NCI-H187 treated with DMSO at 0.1 percent for 48 hours (cell line): Measurements from ENCODE around the gene SLC2A3.
"Not testable (repeated sequence)": the region's sequence is repeated elsewhere in the genome, so short reads cannot be mapped to it uniquely, and the experiment has no call there.

Source experiments
- DNase-seq: peaks from one replicate; lab custom pipeline; 2025; lab: John Stamatoyannopoulos, UW

Gene SLC2A3

DNA sequence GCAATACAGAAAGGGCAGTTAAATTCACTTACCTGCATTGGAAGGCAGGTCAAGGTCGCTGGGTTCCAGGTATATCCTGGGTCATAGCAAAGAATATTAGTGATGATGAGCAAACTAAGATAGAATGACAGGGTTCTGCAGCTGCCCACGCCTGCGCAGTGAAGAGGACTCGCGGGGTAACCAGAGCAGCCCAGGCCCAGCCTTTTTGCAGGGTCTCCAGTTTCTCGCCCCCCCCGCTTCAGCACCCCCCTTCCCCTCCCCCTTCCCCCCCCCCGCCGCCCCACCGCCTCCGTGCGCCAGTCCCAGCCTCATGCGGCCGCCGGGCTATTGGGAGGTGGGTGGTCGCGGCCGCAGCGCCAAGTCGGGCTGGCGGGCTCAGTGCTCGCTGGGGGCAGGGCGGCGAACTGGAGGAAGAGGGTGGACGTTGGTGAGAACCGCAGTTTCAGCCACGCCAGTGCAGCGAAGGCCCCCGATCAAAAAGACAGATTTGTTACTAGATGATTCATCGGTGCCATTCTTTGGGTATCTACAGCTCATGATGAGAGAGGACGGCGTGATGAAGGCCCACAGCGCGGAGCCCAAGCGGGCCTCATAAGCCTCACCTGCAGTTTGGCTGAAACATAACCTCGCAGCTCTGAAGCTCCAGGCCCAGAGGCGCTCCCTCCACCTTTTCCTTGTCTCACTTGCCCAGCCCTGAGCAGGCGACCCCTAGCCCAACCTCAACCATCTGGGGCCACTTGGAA lies 20.2 kb downstream of the SLC2A3 start:
- DNase-seq = no peak

- not testable (repeated sequence) for DNase-seq
Measured at GRCh38 chr12:7910106-7910505, 25.9 kb downstream of the SLC2A3 start.

- DNase-seq = no peak
Measured at GRCh38 chr12:7907009-7907408, 29.0 kb downstream of the SLC2A3 start.

DNA sequence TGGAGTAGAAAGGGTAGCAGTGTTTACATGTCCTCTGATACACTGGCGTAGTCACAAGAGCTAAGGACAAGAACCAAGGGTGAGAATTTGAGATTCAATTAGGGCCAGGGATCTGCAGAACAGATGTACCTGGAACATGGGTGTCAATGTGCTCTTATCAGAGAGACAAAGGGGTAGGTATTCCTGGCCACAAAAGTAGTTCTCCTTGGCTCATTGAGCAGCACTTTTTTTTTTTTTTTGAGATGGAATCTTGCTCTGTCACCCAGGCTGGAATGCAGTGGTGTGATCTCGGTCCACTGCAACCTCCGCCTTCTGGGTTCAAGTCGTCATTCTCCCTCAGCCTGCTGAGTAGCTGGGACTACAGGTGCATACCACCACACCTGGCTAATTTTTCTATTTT lies 29.7 kb downstream of the SLC2A3 start:
- not testable (repeated sequence) for DNase-seq

- DNase-seq = not testable (repeated sequence)
Measured at GRCh38 chr12:7905600-7906125, 30.3 kb downstream of the SLC2A3 start.

GRCh38 chr12:7905071-7905470 lies 30.9 kb downstream of the SLC2A3 start:
- no peak for DNase-seq

- not testable (repeated sequence) for DNase-seq
Measured at GRCh38 chr12:7902416-7902815, 33.6 kb downstream of the SLC2A3 start.

DNA sequence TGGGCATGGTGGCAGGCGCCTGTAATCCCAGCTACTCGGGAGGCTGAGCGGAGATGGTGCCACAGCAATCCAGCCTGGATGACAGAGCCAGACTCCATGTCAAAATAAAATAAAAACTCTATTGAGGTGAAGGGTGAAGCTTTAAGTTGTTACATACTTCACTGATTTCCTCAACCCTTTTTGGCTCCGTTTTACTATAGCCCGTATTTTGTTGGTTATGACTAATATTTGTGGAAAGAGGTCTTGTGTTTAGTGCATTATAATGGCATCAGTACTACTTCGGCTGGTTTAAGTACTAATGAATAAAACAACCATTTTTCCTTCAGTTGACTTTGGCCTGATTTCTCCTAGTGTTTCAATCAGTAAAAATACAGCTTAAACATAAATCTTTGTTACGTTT lies 36.2 kb downstream of the SLC2A3 start:
- no peak for DNase-seq

GRCh38 chr12:7896726-7897125 lies 39.3 kb downstream of the SLC2A3 start:
- DNase-seq = not testable (repeated sequence)

DNA sequence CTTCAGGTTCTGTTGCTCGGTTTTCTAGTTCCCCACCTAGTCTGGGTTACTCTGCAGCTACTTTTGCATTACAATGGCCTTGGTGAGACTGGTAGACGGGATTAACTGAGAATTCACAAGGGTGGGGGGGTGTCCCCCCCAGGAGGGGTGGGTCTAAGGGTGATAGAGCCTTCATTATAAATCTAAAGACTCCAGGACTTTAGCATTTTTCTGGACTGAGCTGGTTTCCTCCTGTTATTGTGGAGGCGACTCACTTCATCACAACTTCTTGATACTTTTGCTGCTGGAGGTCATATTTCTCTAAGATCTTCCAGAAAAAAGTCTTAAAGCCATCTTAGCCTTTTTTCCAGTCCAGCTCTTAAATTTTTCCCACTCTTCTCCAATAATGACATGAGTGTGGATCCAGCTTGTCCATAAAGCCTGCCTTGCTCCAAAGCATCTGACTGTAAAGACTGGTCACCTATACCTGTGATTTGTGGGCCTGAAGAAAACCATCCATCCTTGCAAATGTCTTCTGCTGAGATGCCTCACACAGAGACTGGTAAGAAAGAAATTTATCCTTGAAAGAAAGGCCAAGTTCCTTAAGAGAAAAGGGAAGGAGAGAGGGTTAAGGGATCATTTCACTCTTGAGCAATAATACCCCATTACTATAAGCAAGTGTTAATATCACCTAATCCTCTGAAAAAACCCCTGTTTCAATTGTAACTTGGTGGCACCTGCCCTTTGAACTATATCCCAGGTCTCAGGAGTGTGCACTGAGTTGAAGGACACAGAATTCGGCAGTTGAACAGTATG lies 43.6 kb downstream of the SLC2A3 start:
- no peak for DNase-seq

DNA sequence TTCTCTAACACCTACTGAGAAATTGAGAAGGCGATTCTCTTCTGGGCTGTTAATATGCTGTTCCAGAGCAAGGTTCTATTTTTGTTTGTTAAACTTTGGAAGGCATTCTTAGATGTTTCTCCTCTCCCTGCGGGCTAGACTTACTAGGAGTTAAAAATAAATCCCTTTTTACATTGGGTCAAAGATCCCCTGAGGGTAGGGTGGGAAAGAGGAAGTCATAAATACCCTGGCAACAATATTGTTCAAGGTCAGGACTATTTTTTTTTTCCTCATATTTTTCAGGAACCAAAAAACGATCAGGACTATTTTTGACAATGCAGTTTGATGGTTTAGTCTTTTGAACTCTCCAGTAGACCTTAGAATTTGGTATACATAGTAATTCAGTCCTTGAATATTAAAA lies 51.3 kb downstream of the SLC2A3 start:
- DNase-seq = no peak

GRCh38 chr12:7881736-7882120 lies 54.3 kb downstream of the SLC2A3 start:
- DNase-seq = not testable (repeated sequence)

GRCh38 chr12:7880952-7881735 lies 54.8 kb downstream of the SLC2A3 start:
- not testable (repeated sequence) for DNase-seq

- DNase-seq = no peak
Measured at GRCh38 chr12:7879246-7879645, 56.7 kb downstream of the SLC2A3 start.

GRCh38 chr12:7877420-7877819 lies 58.6 kb downstream of the SLC2A3 start:
- DNase-seq = no peak

DNA sequence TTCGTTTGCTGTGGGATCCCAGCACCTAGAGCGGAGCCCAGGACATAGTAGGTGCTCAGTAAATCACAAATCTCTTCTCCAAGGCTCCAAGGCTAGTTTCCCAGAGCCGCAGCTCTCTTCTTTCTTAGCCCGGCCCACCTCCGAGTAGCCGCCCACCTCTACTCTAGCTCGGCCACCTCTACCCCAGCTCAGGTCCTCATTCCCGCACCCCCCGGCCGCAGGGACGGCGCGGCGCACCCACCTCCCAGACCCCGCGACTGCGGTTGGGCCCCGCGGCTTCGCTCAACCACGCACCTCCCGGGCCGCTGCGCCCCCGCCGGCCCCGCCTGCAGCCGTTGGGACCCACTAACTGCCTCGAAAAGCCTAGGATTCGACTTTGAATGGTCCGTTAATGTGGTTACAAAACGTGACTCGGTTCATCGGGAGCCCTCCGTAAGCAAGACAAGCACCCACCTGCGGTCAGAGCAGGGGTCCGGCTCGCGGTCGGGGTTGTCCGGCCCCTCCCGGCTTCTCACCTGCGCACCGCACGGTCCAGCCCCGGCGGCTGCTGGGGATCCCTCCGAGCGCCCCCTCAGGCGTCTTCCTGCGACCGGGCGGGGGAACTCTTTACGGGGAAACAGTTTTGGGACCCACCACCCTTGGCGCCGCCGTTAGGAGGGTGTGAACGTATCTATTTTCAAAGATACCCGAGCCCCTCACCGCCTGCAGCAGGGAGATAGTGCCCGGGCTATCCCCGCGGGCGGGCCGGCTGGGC lies 63.2 kb downstream of the SLC2A3 start, which contains the start of gene SLC2A14:
Gene SLC2A14 (minus strand): TSS at position 350 of the 754 bp plus-strand sequence. CDS start 3,035 bp downstream, outside the sequence.
- no peak for DNase-seq

- DNase-seq = no peak
Measured at GRCh38 chr12:7870335-7870734, 65.7 kb downstream of the SLC2A3 start.
